Urinary bladder (tissue), 4 donors: ENCODE measurements around the gene COL8A2. TPM values are rescaled to one million over a fixed set of nuclear protein-coding genes. Genes with fewer than 3 reads are reported as not detected.

Source experiments
- DNase-seq: peaks from one replicate; pipeline ENCODE4 v3.0.0-alpha.2; 2015; ENCODE audit errors: extremely low spot score
- H3K27ac ChIP-seq: one replicate; pipeline ENCODE4 v1.5.1; 2013; ENCODE audit warnings: low read depth, mild to moderate bottlenecking, moderate library complexity
- H3K36me3 ChIP-seq: one replicate; pipeline ENCODE4 v1.6.1; 2013; ENCODE audit warnings: mild to moderate bottlenecking, moderate library complexity; ENCODE audit not compliant: insufficient read depth
- H3K4me1 ChIP-seq: one replicate; pipeline ENCODE4 v1.6.1; 2013; ENCODE audit warnings: mild to moderate bottlenecking, moderate library complexity; ENCODE audit not compliant: insufficient read depth
- H3K4me3 ChIP-seq: one replicate; pipeline ENCODE4 v1.5.1; 2013; ENCODE audit warnings: low read depth, low read length
- WGBS: extraction: QIAGEN DNeasy Blood & Tissue Kit; methylation state at CpG from one replicate; pipeline ENCODE4 v1.1.7; 2013; 5-methylcytosine and 5-hydroxymethylcytosine counted together
- polyA plus RNA-seq: library from polyadenylated mRNA; stranded (reverse); fragments of 200-250 nt; gene quantifications from one replicate; pipeline ENCODE4 v1.2.3, GENCODE V29; 2013
- total RNA-seq: library from RNA; depleted of rRNA; stranded (reverse); fragments of >200 nt; gene quantifications from one replicate; pipeline ENCODE4 v1.2.3, GENCODE V29; 2014
- donor health status: healthy with polysubstance abuse.
- donor health status: healthy.

The COL8A2 gene
- total and polyA plus RNA-seq, 2 donors, result 11.7 to 21.9 TPM

DNA sequence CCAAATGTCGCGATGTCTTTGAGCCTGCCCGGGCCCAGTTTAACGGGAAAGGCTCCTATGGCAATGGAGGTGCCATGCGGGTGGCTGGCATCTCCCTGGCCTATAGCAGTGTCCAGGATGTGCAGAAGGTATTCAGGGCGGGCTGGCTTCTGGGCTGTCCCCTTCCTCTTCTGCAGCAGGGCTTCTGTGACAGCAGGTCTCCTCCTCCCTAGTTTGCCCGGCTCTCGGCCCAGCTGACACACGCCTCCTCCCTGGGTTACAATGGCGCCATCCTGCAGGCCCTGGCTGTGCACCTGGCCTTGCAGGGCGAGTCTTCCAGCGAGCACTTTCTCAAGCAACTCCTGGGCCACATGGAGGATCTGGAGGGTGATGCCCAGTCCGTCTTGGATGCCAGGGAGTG, 33.3 kb downstream of the COL8A2 start:
- Histone ChIP-seq H3K36me3 (peaks cover 11% of the 10 kb centered on the region), H3K4me3 (no peak overlapping the region), H3K27ac (no peak overlapping the region), H3K4me1 (no peaks in the 10 kb centered on the region)
- DNase-seq, result no peak
- WGBS, result 94% methylated on average over 13 of the region's 13 CpGs

DNA sequence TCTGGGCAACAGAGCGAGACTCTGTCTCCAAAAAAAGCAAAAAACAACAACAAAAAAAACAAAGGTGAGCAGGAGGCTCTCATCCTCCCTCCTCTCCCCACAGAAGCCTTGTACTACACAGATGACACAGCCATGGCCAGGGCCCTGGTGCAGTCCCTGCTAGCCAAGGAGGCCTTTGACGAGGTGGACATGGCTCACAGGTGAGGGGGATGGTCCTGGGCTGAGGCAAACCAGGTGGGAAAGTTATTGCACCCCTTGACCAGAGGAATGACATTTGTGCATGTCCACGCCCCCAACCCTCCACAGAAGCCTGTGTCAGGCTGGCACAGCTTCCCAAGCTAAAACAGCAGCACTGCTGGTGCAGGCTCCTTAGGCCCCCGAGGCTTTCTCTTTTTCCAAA, 33.9 kb downstream of the COL8A2 start:
- no peak for DNase-seq
- Histone ChIP-seq H3K36me3 (peaks cover 11% of the 10 kb centered on the region), H3K27ac (no peak overlapping the region), H3K4me1 (no peaks in the 10 kb centered on the region), H3K4me3 (no peak overlapping the region)
- WGBS, result 87% methylated on average over 4 of the region's 4 CpGs

DNA sequence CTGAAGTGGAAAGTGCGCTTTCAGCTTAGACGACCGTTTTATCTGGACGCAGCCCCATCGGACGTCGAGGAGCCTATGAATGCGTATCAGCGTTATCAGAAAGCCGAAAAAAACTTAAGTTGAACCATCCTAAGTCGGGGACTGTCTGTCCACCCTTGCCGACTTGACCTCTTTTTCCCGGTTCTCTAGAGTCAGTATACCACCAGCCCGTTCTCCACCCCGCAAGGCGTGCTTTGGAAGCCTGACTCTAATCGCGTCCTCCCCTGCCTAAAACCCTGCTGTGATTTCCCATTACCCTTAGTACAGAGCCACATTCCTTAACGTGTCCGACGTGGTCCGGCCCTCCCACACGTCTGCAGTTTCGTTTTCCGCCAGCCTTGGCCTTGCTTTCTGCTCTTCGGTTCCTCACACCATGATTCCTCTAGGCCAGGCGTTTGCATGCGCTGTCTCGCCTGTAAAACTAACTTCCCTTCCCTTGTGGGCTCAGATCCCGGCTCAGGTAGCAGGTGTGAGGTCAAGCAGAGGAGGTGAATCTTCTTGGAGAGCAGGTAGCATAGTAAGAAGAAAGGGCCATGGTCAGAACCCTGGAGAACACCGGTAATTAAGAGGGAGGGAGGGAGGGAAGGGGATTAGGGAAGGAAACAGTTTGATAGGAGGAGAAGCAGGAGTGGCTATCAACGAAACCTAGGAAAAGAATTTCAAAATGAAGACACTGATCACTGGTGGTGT, 35.5 kb downstream of the COL8A2 start:
- H3K4me1 ChIP-seq, result no peaks in the 10 kb centered on the region
- no peak overlapping the region for H3K27ac ChIP-seq
- 7% methylated on average over 32 of the region's 32 CpGs for WGBS
- no peak for DNase-seq
- H3K4me3 ChIP-seq, result peak overlapping the region; percentile 86
- peaks cover 11% of the 10 kb centered on the region for H3K36me3 ChIP-seq

DNA sequence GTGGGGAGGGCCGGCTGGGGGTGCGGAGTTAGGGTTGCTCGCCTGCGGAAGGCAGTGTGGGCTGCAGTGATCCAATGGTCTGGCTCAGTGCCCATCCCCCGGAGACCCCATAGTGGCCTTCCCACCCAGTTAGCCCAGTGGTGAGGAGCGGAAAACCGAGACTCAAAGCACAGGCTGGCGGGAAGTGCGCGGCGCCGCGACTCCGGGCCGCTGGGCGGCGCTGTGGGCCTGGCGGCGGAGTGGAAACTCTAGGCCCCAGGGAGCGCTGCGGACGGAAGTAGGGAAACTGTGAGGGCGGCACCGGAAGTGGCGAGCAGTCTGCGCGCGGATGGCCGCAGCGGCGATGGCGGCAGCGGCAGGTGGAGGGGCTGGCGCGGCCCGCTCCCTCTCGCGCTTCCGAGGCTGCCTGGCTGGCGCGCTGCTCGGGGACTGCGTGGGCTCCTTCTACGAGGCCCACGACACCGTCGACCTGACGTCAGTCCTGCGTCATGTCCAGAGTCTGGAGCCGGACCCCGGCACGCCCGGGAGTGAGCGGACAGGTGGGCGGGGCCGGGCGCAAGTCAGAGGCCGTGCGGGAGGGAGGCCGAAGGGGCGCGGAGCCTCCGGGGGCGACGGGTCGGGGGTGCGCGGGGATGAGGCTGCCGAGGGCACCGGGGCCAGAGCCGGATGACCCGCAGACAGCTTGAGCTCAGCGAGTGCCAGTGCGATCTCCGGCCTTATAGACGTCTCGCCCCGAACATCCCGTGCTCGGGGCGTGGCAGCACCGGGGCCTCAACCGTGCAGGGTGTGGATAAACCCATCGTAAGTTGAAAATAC, 36.2 kb downstream of the COL8A2 start, which contains the start of gene ADPRS:
Gene ADPRS, plus strand, starts transcription at position 316 of the 816 bp plus-strand sequence. Its CDS starts 13 bp downstream, at position 329.
- Histone ChIP-seq H3K27ac (peak within 1 kb of the TSS; percentile 88), H3K4me3 (peak within 1 kb of the TSS; percentile 86), H3K36me3 (peaks cover 7% of the 10 kb centered on the region), H3K4me1 (no peaks in the 10 kb centered on the region)
- under 1% methylated on average over 84 of the region's 84 CpGs for WGBS
- DNase-seq, result peak; percentile 68

DNA sequence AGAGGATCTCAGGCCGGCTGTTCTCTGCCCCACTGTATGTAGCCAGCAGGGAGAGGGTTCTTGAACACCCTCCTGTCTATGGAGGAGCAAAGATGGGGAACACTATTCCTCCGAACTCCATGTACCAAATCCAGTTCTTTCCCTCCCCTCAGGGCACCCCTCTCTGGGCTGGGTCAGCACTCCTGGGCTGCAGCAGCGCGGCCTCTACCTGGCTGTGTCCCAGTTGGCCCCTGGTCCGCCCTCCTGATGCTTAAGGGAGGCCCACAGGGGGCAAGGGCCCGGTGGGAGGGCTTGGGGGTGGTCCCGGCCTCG, 36.8 kb downstream of the COL8A2 start:
- WGBS, result 21% methylated on average over 8 of the region's 8 CpGs
- Histone ChIP-seq H3K4me1 (no peaks in the 10 kb centered on the region), H3K27ac (peak overlapping the region; percentile 25), H3K36me3 (peaks cover 7% of the 10 kb centered on the region), H3K4me3 (peak overlapping the region; percentile 86)
- DNase-seq, result no peak

DNA sequence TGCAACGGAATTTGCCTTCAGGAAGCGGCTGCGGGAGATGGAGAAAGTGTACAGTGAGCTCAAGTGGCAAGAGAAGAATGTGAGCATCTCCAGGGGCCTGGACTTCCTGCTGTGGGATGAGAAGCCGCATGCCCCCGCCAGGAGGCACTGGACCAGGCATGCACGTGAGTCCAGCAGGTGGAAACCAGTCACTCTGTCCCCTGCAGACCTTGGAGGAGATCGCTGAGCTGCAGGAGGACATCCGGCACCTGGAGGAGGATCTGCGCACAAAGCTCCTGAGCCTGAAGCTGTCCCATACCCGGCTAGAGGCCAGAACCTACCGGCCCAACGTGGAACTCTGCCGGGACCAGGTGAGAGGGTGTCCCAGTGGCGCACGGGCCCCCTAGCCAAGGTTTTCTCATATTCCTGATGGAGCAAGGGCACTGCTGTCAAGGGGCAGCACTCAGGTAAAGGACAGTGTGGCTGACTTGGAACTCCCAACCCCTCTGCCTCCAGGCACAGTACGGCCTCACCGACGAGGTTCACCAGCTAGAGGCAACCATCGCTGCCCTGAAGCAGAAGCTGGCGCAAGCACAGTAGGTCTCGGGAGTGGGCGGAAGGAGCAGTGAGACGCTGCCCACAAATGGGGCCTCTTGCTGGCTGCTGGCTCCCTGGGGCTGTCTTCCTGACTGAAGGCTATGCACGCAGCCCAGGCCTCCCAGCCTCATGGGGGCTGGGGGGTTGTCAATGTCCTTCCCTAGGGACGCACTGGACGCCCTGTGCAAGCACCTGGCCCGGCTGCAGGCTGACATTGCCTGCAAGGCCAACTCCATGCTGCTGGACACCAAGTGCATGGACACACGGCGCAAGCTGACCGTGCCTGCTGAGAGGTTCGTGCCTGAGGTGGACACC, 37.5 kb downstream of the COL8A2 start:
- Histone ChIP-seq H3K36me3 (peaks cover 5% of the 10 kb centered on the region), H3K4me3 (no peak overlapping the region), H3K4me1 (no peaks in the 10 kb centered on the region), H3K27ac (no peak overlapping the region)
- DNase-seq, result no peak
- WGBS, result 91% methylated on average over 31 of the region's 31 CpGs

DNA sequence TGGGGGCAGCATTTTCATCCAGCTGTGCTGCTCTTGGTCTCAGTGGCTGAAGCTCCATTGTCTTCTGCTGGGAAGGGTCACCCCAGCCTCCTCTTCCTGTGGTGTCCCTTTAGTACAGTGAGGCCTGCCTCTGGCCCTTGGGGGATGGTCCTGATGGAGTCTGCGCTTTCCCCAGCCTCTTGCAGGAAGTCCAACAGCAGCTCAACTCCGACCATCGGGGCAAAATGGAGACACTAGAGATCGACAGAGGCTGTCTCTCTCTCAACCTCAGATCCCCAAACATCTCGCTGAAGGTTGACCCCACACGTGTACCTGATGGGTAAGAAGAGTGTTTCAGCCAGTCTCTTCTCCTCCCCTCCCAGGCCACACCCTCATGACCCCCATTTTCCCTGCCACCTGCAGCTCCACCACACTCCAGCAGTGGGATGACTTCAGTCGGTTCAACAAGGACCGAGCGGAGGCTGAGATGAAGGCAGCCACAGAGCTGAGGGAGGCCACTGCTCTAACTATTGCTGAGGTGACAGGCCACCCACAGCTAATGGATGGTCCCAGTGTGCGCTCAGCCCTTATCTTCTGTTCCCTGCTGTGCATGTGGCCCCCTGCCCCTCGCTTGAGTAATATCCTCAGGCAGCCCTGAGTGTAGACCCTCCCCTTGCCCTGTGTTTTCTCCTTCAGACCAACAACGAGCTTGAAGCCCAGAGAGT, 38.3 kb downstream of the COL8A2 start:
- Histone ChIP-seq H3K27ac (no peak overlapping the region), H3K36me3 (no peaks in the 10 kb centered on the region), H3K4me3 (no peak overlapping the region), H3K4me1 (no peaks in the 10 kb centered on the region)
- WGBS, result 85% methylated on average over 12 of the region's 12 CpGs
- no peak for DNase-seq

DNA sequence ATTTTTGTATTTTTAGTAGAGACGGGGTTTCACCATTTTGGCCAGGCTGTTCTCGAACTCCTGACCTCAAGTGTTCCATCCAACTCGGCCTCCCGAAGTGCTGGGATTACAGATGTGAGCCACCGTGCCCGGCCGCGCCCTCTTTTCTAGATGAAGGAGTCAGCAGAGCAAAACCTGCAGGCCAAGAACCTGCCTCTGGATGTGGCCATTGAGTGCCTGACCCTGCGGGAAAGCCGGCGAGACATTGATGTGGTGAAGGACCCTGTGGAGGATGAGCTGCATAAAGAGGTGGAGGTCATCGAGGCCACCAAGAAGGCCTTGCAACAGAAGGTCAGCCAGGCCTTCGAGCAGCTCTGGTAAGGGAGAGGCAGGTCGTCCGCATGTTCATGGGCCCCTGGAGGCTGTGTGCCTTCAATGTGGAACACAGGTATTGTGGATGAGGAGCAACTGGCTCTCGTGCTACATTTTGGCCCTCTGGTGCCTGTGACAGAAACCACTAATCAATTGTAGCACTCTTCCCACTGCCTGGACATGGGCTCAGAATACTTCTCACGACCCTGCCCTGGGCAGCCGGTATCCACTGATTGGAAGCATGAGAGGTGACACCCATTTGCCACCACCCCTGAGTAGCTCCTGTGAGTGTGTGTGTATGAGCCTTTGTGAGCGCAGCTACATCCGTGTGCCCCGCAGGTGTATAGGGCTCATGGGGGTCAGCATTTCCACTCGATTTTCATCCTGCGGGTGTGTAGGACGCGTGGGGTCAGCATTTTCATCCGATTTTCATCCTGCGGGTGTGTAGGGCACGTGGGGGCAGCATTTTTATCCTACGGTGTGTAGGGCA, 39.1 kb downstream of the COL8A2 start:
- DNase-seq, result no peak
- Histone ChIP-seq H3K36me3 (no peaks in the 10 kb centered on the region), H3K4me1 (no peaks in the 10 kb centered on the region), H3K27ac (no peak overlapping the region), H3K4me3 (no peak overlapping the region)
- WGBS, result 91% methylated on average over 29 of the region's 29 CpGs

DNA sequence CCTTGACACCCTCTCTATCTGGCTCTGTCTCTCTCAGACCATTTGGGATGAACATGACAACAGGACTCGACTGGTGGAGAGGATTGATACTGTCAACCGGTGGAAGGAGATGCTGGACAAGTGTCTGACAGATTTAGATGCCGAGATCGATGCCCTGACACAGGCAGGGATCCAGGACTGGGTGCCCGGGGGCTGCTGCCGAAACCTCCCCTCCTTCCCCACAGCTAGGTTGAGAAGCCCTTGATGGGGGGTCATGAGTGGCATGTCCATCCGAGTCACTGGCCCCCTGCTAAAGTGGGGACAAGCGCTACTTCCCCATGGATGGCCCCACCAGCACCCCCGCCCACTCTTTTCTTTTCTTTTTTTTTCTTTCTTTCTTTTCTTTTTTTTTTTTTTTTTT, 39.9 kb downstream of the COL8A2 start:
- Histone ChIP-seq H3K27ac (no peak overlapping the region), H3K4me1 (no peaks in the 10 kb centered on the region), H3K36me3 (no peaks in the 10 kb centered on the region), H3K4me3 (no peak overlapping the region)
- no peak for DNase-seq
- WGBS, result 88% methylated on average over 9 of the region's 9 CpGs

DNA sequence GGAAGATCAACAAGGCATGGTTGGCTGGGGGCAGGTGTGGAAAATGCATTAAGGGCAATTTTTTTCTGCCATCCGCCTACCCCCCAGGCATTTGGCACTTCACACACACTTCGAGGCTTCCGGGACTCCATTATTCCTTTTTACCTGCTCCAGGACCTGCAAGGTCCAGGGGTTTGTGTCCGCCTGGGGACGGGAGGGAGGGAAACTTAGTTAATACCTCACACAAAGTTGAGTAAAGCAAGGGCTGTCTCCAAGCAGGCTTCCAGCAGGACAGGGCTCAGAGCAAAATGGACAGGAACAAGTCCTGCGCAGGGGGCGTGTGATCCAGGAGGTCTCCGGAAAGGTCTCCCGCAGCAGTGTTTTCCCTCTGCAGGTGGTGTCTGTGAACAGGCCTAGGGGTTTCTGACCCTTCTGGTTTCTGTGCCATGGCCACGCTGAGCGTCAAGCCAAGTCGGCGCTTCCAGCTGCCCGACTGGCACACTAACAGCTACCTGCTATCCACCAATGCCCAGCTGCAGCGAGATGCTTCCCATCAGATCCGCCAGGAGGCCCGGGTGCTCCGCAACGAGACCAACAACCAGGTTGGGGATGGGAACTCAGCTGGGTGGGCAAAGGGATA, 40.4 kb downstream of the COL8A2 start:
- no peak overlapping the region for H3K27ac ChIP-seq

DNA sequence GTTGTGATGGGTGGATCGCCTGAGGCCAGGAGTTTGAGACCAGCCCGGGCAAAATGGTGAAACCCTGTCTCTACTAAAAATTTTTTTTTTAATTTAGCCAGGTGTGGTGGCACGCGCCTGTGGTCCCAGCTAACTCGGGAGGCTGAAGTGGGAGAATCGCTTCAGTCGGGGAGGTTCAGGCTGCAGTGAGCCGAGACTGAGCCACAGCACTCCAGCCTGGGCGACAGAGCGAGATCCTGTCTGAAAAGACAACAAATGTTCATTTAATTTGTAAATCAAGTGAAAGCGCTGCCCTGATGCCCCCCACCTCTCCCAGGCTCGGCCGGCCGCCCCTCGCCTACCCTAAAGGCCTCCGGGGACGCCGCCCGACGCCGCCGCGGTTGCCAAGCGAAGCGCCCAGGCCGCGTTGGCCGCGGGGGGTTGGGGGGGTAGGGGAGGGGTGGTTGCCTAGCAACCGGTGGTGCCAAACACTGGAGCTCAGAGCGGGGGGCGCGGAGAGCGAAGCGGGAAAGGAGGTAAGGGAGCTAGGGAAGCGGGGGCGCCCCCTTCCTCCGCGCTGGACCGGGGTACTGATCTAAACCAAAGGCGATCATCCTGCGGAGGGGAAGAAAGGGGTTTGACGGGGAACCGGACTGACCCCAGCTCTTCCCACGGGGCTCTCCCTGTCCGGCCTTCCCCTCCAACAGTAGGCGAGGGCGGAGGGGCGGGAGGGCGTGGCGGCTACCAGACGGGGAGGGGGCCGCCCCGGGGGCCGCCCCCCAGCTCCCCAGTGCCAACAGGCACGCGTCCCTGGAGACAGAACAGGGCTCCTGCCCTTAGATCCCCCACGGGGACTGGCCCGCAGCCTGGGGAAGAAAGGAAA, 41.2 kb downstream of the COL8A2 start, which contains the start of gene TEKT2:
Gene TEKT2, plus strand, starts transcription at position 460 of the 862 bp plus-strand sequence. CDS start 828 bp downstream, outside the sequence.
- H3K27ac ChIP-seq, result no peak within 1 kb of the TSS
- H3K4me3 ChIP-seq, result peak within 1 kb of the TSS; percentile 39

More for the DNA sequence above, 40.4 kb downstream of the COL8A2 start:
- Histone ChIP-seq H3K36me3 (no peaks in the 10 kb centered on the region), H3K4me1 (no peaks in the 10 kb centered on the region), H3K4me3 (peak overlapping the region; percentile 39)
- WGBS, result 50% methylated on average over 19 of the region's 19 CpGs
- no peak for DNase-seq

More for the DNA sequence above, 41.2 kb downstream of the COL8A2 start, which contains the start of gene TEKT2:
- 12% methylated on average over 58 of the region's 59 CpGs for WGBS
- Histone ChIP-seq H3K4me1 (no peaks in the 10 kb centered on the region), H3K36me3 (no peaks in the 10 kb centered on the region)
- DNase-seq, result no peak
